Endothelial cell of umbilical vein (primary cell): Measurements from ENCODE around the gene CBLB. TPM values are rescaled to one million over a fixed set of nuclear protein-coding genes. Genes with fewer than 3 reads are reported as not detected.

Experiments
- BruUV-seq: library from RNA; stranded (reverse); fragments of 400-500 nt; replicated peaks from 2 replicates; lab custom pipeline; 2021; lab: Mats Ljungman, UMichigan
- CTCF ChIA-PET: fragments of 300-600, 350-600 bp; sonication (Branson Sonifier 250); formaldehyde crosslinking; loops from one replicate; lab custom pipeline; 2021; ENCODE audit warnings: antibody characterized with exemption, inconsistent platforms; lab: Charles Lee
- POLR2A ChIA-PET: fragments of 300-600, 350-600 bp; sonication (Branson Sonifier 250); formaldehyde crosslinking; loops from one replicate; lab custom pipeline; 2021; ENCODE audit warnings: antibody characterized with exemption, inconsistent platforms; lab: Charles Lee
- DNase-seq: peaks from one replicate; pipeline ENCODE4 v3.0.0-alpha.2; 2011; ENCODE audit warnings: low read depth, low spot score
- FAIRE-seq: peaks from 2 replicates; lab custom pipeline; 2011; peaks lifted over from hg19 to GRCh38; lab: Jason Lieb, UNC
- H2AFZ ChIP-seq: 2 replicates; pipeline ENCODE4 v1.6.0; 2012; ENCODE audit warnings: low read depth, low read length, control low read depth, inconsistent platforms
- H3K27ac ChIP-seq: 2 replicates; pipeline ENCODE4 v1.5.1; 2011; ENCODE audit warnings: low read depth, mild to moderate bottlenecking, control low read depth, low read length, moderate library complexity; ENCODE audit not compliant: insufficient read depth
- H3K27me3 ChIP-seq, 2 experiments: 2 replicates each; pipeline versions ENCODE4 v1.6.0 to v1.6.1; 2011; ENCODE audit warnings: low read length in 2 of 2, mixed read lengths in 1 of 2; ENCODE audit not compliant: control insufficient read depth in 2 of 2, insufficient read depth in 2 of 2
- H3K36me3 ChIP-seq, 2 experiments: 2 replicates in 1 of 2; 3 replicates in 1 of 2; pipeline ENCODE4 v1.5.1; 2011; ENCODE audit warnings: low read length in 2 of 2, mild to moderate bottlenecking in 1 of 2, moderate library complexity in 1 of 2; ENCODE audit not compliant: control insufficient read depth in 2 of 2, insufficient read depth in 2 of 2; ENCODE audit errors: extremely low read depth in 1 of 2
- H3K4me1 ChIP-seq: 3 replicates; pipeline ENCODE4 v1.5.1; 2011; ENCODE audit warnings: mild to moderate bottlenecking, low read length; ENCODE audit not compliant: control insufficient read depth, insufficient read depth; ENCODE audit errors: extremely low read depth
- H3K4me2 ChIP-seq: 2 replicates; pipeline ENCODE4 v1.6.1; 2011; ENCODE audit warnings: low read length, control low read depth, mixed read lengths; ENCODE audit not compliant: insufficient read depth
- H3K4me3 ChIP-seq, 3 experiments: fragments of 200-600 bp in 1 of 3; sonication (generic), shearing (Covaris generic) in 1 of 3; replicated peaks in 1 of 3; 2 replicates each; pipeline ENCODE4 v1.5.1; 2011 to 2016; ENCODE audit warnings: control low read depth in 3 of 3, low read length in 3 of 3, mild to moderate bottlenecking in 2 of 3, inconsistent platforms in 1 of 3, low read depth in 1 of 3, moderate library complexity in 1 of 3; ENCODE audit not compliant: insufficient read depth in 1 of 3
- H3K79me2 ChIP-seq: 2 replicates; pipeline ENCODE4 v1.6.0; 2012; ENCODE audit warnings: low read length, inconsistent platforms; ENCODE audit not compliant: control insufficient read depth, insufficient read depth
- H3K9ac ChIP-seq: replicated peaks from 2 replicates; pipeline ENCODE3; 2011; ENCODE audit warnings: low read length, control low read depth; ENCODE audit not compliant: insufficient read depth; ENCODE audit errors: extremely low read depth
- H3K9me1 ChIP-seq: replicated peaks from 3 replicates; pipeline ENCODE4 v1.6.0; 2011; ENCODE audit warnings: mild to moderate bottlenecking, low read length; ENCODE audit not compliant: control insufficient read depth, insufficient read depth; ENCODE audit errors: extremely low read depth
- H3K9me3 ChIP-seq: replicated peaks from 2 replicates; pipeline ENCODE4 v1.5.1; 2012; ENCODE audit warnings: low read length, inconsistent platforms; ENCODE audit not compliant: control insufficient read depth, insufficient read depth
- H4K20me1 ChIP-seq: replicated peaks from 2 replicates; pipeline ENCODE3; 2011; ENCODE audit warnings: mild to moderate bottlenecking, low read length; ENCODE audit not compliant: control insufficient read depth, insufficient read depth; ENCODE audit errors: extremely low read depth
- EZH2 ChIP-seq: IDR thresholded peaks from 2 replicates; pipeline ENCODE4 v1.6.1; 2012; ENCODE audit warnings: borderline replicate concordance, low read depth, mild to moderate bottlenecking, moderate library complexity, low read length, inconsistent platforms; ENCODE audit not compliant: severe bottlenecking
- FOS ChIP-seq: IDR thresholded peaks from 2 replicates; pipeline ENCODE4 v1.6.1; 2011; ENCODE audit warnings: mild to moderate bottlenecking, low read length, moderate library complexity, borderline replicate concordance; ENCODE audit not compliant: insufficient read depth
- GATA2 ChIP-seq: IDR thresholded peaks from 2 replicates; pipeline ENCODE4 v1.7.0; 2011; ENCODE audit warnings: low read depth, mild to moderate bottlenecking, moderate library complexity, mixed read lengths, low read length; ENCODE audit not compliant: insufficient read length, insufficient read depth
- JUN ChIP-seq: IDR thresholded peaks from 2 replicates; pipeline ENCODE4 v1.6.1; 2011; ENCODE audit warnings: borderline replicate concordance, low read depth; ENCODE audit not compliant: insufficient read length, insufficient read depth
- MYC ChIP-seq: IDR thresholded peaks from one replicate; pipeline ENCODE4 v1.6.1; 2011; ENCODE audit warnings: mild to moderate bottlenecking, low read depth, low read length
- POLR2A ChIP-seq: IDR thresholded peaks from 2 replicates; pipeline ENCODE4 v1.6.1; 2012; ENCODE audit warnings: low read depth, mild to moderate bottlenecking, control low read depth, low read length
- POLR2AphosphoS5 ChIP-seq: IDR thresholded peaks from 2 replicates; pipeline ENCODE4 v1.6.1; 2012; ENCODE audit warnings: low read depth, mild to moderate bottlenecking, control low read depth, low read length, moderate library complexity; ENCODE audit not compliant: insufficient read depth
- dilution Hi-C: fragments of 300-500 bp; cut with MboI; formaldehyde crosslinking; loops from one replicate; pipeline ENCODE4 v1.15.0; 2019; ENCODE audit warnings: low sequenced_read_pairs; ENCODE audit not compliant: extremely low pct_ligation_motif_present
- intact Hi-C: fragments of 100-400 bp; cut with micrococcal nuclease; formaldehyde crosslinking; loops from one replicate; pipeline ENCODE4 v1.10.0; 2022
- polyA plus RNA-seq, 4 experiments: library from polyadenylated mRNA; depleted of rRNA in 3 of 4; stranded (reverse) in 3 of 4; unstranded in 1 of 4; fragments of >200 nt; gene quantifications; 2 replicates each; pipeline versions ENCODE4 v1.2.1 to v1.2.3, GENCODE V29; 2011 to 2012; ENCODE audit warnings: missing spikeins in 1 of 4
- total RNA-seq: library from RNA; stranded (reverse); gene quantifications from 2 replicates; pipeline ENCODE4 v1.2.3, GENCODE V29; 2021
- TF ChIP-seq, protein P1 (sequence below): IDR thresholded peaks from 2 replicates; pipeline ENCODE4 v1.6.1; 2011; ENCODE audit not compliant: insufficient read depth, insufficient read length
- TF ChIP-seq, protein P2 (sequence below), 2 donors: IDR thresholded peaks; 1 replicate in 1 of 2; 2 replicates in 1 of 2; pipeline ENCODE4 v1.5.1; 2011; ENCODE audit warnings: low read length in 2 of 2, mild to moderate bottlenecking in 2 of 2, moderate library complexity in 2 of 2, control low read depth in 1 of 2, inconsistent platforms in 1 of 2, low read depth in 1 of 2; ENCODE audit not compliant: insufficient read depth in 1 of 2; ENCODE audit errors: extremely low read depth in 1 of 2

CBLB gene
- total and polyA plus RNA-seq, 2 donors (not counting 3 experiments of a cell fraction or from before 2014, with no cell fraction given) = 17.8 to 39.6 TPM

DNA sequence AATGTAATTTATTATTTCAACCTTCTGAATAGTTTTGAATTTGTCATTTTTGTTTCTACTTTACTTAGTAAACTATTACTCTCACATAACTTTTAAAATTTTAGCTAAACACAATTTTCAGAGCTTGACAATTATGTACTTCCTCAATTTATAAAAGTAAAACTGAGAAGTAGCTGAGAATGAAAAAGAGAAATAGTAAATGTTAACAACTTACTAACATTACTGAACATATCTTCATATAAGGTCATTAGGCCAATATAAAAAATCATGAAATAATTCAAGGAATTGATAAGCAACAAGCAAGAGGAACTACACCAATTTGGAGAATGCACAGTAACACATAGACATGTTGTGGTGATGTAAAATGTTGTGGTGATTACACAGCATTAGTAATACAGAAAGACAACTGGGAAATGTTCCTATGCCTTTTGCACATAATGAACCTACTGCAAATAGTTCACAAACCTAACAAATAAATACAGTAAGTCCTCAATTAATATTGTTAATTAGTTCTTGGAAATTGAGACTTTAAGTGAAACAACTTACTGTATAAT, 137.9 kb downstream of the CBLB start:
- peaks cover 0 to 3% of the 10 kb centered on the region in 2 experiments for H3K36me3 ChIP-seq
- no peaks in the 10 kb centered on the region for H3K9me1 ChIP-seq
- dilution Hi-C loops (no loop called here), intact Hi-C loops (no loop called here)
- H3K4me1 ChIP-seq = no peaks in the 10 kb centered on the region
- no peaks in the 10 kb centered on the region for H3K79me2 ChIP-seq
- no peak overlapping the region for H2AFZ ChIP-seq
- H4K20me1 ChIP-seq = no peaks in the 10 kb centered on the region
- ChIA-PET POLR2A (no interaction called here), CTCF (interaction anchor here (1.1 kb wide), 1 partner anchor 23 kb away, joined by 3 read pairs; no protein-coding TSS in a partner anchor)
- H3K9me3 ChIP-seq = no peaks in the 10 kb centered on the region
- no peak overlapping the region for H3K4me3 ChIP-seq
- no peak overlapping the region for H3K27ac ChIP-seq
- BruUV-seq = no TSS peak
- H3K4me2 ChIP-seq = no peak overlapping the region
- FAIRE-seq (no peak), DNase-seq (no peak)
- TF ChIP-seq, protein P1, sequence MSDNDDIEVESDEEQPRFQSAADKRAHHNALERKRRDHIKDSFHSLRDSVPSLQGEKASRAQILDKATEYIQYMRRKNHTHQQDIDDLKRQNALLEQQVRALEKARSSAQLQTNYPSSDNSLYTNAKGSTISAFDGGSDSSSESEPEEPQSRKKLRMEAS = no peak
- TF ChIP-seq MYC (no peak), POLR2AphosphoS5 (no peak), GATA2 (no peak), EZH2 (no peak), FOS (no peak), JUN (no peak), POLR2A (no peak)
- TF ChIP-seq, protein P2, sequence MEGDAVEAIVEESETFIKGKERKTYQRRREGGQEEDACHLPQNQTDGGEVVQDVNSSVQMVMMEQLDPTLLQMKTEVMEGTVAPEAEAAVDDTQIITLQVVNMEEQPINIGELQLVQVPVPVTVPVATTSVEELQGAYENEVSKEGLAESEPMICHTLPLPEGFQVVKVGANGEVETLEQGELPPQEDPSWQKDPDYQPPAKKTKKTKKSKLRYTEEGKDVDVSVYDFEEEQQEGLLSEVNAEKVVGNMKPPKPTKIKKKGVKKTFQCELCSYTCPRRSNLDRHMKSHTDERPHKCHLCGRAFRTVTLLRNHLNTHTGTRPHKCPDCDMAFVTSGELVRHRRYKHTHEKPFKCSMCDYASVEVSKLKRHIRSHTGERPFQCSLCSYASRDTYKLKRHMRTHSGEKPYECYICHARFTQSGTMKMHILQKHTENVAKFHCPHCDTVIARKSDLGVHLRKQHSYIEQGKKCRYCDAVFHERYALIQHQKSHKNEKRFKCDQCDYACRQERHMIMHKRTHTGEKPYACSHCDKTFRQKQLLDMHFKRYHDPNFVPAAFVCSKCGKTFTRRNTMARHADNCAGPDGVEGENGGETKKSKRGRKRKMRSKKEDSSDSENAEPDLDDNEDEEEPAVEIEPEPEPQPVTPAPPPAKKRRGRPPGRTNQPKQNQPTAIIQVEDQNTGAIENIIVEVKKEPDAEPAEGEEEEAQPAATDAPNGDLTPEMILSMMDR (IDR thresholded peaks at IDR 0.05; ENCODE audit: extremely low read depth in 1 of 2, insufficient read depth in 1 of 2, low read depth in 1 of 2, low read length in 2 of 2) = no peak
- H3K27me3 ChIP-seq = no peaks in the 10 kb centered on the region
- no peak overlapping the region for H3K9ac ChIP-seq
